Ectodermal cell (in vitro differentiated cells): ENCODE measurements around the gene UBR7.

Experiments
- H3K27ac ChIP-seq: 2 replicates; pipeline ENCODE4 v1.7.0; 2013; ENCODE audit warnings: mild to moderate bottlenecking, low read depth, low read length; ENCODE audit not compliant: insufficient read depth, poor library complexity, severe bottlenecking
- H3K27me3 ChIP-seq: 2 replicates; pipeline ENCODE4 v1.7.0; 2013; ENCODE audit warnings: mild to moderate bottlenecking, low read length; ENCODE audit not compliant: insufficient read depth, control insufficient read depth, poor library complexity, severe bottlenecking
- H3K36me3 ChIP-seq: one replicate; pipeline ENCODE4 v1.7.0; 2013; ENCODE audit warnings: low read length; ENCODE audit not compliant: control insufficient read depth, insufficient read depth
- H3K4me1 ChIP-seq: one replicate; pipeline ENCODE4 v1.7.0; 2013; ENCODE audit warnings: low read length; ENCODE audit not compliant: control insufficient read depth, insufficient read depth
- H3K4me3 ChIP-seq: 2 replicates; pipeline ENCODE4 v1.7.0; 2013; ENCODE audit warnings: low read depth, low read length, control low read depth; ENCODE audit not compliant: insufficient read depth
- H3K9me3 ChIP-seq: 2 replicates; pipeline ENCODE4 v1.7.0; 2013; ENCODE audit warnings: mild to moderate bottlenecking, low read length, moderate library complexity; ENCODE audit not compliant: control insufficient read depth
- whole genome bisulfite sequencing, 2 experiments: methylation state at CpG; one replicate each; pipeline ENCODE4 v1.1.7; 2013; ENCODE audit warnings: missing lambda C conversion rate in 2 of 2; 5-methylcytosine and 5-hydroxymethylcytosine counted together

The UBR7 gene

DNA sequence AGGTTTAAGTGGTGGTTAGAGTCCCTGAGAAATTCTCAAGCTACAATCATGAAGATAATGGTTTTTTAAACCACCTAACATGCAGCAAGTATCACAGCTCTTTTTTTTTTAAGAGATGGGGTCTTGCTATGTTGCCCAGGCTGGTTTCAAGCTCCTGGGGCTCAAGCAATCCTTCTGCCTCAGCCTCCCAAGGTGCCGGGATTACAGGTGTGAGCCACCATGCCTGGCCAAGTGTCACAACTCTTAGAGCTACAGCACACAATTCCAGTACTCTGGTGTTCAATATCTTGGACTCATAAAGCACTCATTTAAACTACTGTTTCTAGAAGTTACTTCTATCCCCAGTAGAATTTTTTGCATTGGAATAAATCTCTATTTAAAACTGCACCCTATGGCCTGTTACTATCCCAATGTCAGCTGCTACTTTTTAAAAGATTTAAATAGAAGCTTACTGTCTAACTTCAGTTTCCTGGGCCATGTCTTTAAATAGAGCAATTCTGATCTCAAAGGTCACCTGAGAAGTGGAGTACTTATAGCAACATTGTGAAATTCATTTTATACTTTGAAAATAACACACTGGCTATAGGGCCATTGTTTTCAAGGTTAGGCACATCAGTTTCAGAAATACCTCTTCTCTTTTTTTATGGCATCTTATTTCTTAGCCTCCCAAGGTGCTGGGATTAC is 11.6 kb upstream of the UBR7 start:
- no peaks in the 10 kb centered on the region for H3K9me3 ChIP-seq
- no peaks in the 10 kb centered on the region for H3K27me3 ChIP-seq
- 88 to 93% methylated on average over 1 of the region's 1 CpG for WGBS, 2 experiments
- H3K4me1 ChIP-seq: no peaks in the 10 kb centered on the region
- H3K4me3 ChIP-seq: no peak overlapping the region
- no peaks in the 10 kb centered on the region for H3K36me3 ChIP-seq
- no peak overlapping the region for H3K27ac ChIP-seq

DNA sequence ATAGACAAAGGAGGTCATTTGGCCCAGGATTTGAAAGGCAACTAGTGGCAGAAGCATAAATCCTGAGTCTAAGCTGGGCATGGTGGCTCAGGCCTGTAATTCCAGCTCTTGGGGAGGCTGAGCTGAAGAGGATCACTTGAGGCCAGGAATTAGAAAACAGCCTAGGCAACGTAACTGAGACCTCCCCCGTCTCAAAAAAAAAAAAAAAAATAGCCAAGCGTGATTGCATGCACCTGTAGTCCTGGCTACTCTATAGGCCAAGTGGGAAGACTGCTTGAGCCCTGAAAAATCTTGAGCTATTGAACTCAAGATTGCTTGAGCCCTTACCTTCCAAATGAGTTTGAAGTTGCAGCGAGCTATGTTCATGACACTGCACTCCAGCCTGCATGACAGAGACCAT is 8.0 kb upstream of the UBR7 start:
- Histone ChIP-seq H3K4me1 (no peaks in the 10 kb centered on the region), H3K36me3 (no peaks in the 10 kb centered on the region), H3K27me3 (no peaks in the 10 kb centered on the region), H3K9me3 (no peaks in the 10 kb centered on the region), H3K4me3 (no peak overlapping the region), H3K27ac (no peak overlapping the region)
- 86 to 88% methylated on average over 4 of the region's 4 CpGs for WGBS, 2 experiments

- Histone ChIP-seq H3K27ac (no peak overlapping the region), H3K27me3 (no peaks in the 10 kb centered on the region), H3K9me3 (no peaks in the 10 kb centered on the region), H3K36me3 (no peaks in the 10 kb centered on the region), H3K4me3 (no peak overlapping the region), H3K4me1 (no peaks in the 10 kb centered on the region)
- WGBS, 2 experiments: 93 to 97% methylated on average over 5 of the region's 5 CpGs
These were observed 6.5 kb upstream of the UBR7 start for GRCh38 chr14:93200553-93200952.

DNA sequence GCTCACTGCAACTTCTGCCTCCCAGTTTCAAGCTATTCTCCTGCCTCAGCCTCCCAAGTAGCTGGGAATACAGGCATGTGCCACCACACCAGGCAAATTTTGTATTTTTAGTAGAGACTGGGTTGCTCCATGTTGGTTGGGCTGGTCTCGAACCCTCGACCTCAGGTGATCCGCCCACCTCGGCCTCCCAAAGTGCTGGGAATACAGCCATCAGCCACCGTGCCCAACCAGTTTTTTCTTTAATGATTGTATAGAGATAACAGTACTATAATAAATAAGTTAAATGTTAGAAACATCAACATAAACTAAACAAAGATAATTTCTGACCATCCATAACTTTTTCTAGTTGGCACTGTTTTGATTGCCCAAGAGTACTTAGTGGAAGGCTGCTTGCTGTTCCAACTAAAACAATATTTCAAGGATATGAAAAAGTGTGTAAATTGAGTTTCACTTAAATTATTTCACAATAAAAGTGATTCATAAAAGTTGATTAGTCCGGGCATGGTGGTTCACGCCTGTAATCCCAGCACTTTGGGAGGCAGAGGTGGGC is 5.8 kb upstream of the UBR7 start:
- Histone ChIP-seq H3K36me3 (no peaks in the 10 kb centered on the region), H3K4me3 (no peak overlapping the region), H3K27me3 (no peaks in the 10 kb centered on the region), H3K4me1 (peaks cover 4% of the 10 kb centered on the region), H3K9me3 (no peaks in the 10 kb centered on the region), H3K27ac (no peak overlapping the region)
- 90 to 97% methylated on average over 6 of the region's 7 CpGs for WGBS, 2 experiments

- Histone ChIP-seq H3K4me3 (peak overlapping the region; percentile 86), H3K27ac (peak overlapping the region; percentile 68)
These were observed 632 bp downstream of the UBR7 start for GRCh38 chr14:93207468-93208308.

GRCh38 chr14:93212432-93212831 is 5.4 kb downstream of the UBR7 start:
- WGBS, 2 experiments: 88 to 89% methylated on average over 3 of the region's 3 CpGs
- no peaks in the 10 kb centered on the region for H3K9me3 ChIP-seq
- peaks cover 31% of the 10 kb centered on the region for H3K36me3 ChIP-seq
- H3K4me3 ChIP-seq: no peak overlapping the region
- no peaks in the 10 kb centered on the region for H3K27me3 ChIP-seq
- no peak overlapping the region for H3K27ac ChIP-seq
- H3K4me1 ChIP-seq: peaks cover 11% of the 10 kb centered on the region

More at GRCh38 chr14:93207468-93208308, 632 bp downstream of the UBR7 start:
- Histone ChIP-seq H3K9me3 (no peaks in the 10 kb centered on the region), H3K4me1 (peaks cover 15% of the 10 kb centered on the region), H3K27me3 (no peaks in the 10 kb centered on the region), H3K36me3 (peaks cover 6% of the 10 kb centered on the region)
- 0 to 1% methylated on average over 21 to 23 of the region's 23 CpGs for WGBS, 2 experiments

DNA sequence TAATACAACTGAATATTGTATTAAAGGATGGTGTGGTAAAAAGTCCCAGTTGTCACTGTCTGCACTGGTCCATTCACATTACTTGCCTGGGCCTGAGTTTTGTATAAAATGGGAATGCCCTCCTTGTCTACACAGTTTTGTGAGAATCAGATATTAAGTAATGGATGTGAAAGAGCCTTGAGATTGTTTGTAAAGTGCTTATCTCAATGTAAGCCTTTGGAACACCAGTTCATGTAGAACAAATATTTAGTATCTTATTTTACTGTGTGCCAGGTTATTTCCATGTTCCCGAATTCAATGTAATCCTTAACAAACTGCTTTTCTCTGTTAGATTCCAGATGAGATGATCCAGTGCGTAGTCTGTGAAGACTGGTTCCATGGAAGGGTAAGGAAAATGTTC is 7.5 kb downstream of the UBR7 start:
- 96 to 100% methylated on average over 2 of the region's 2 CpGs for WGBS, 2 experiments
- Histone ChIP-seq H3K27ac (no peak overlapping the region), H3K4me1 (no peaks in the 10 kb centered on the region), H3K4me3 (no peak overlapping the region), H3K9me3 (no peaks in the 10 kb centered on the region), H3K36me3 (peaks cover 31% of the 10 kb centered on the region), H3K27me3 (no peaks in the 10 kb centered on the region)

DNA sequence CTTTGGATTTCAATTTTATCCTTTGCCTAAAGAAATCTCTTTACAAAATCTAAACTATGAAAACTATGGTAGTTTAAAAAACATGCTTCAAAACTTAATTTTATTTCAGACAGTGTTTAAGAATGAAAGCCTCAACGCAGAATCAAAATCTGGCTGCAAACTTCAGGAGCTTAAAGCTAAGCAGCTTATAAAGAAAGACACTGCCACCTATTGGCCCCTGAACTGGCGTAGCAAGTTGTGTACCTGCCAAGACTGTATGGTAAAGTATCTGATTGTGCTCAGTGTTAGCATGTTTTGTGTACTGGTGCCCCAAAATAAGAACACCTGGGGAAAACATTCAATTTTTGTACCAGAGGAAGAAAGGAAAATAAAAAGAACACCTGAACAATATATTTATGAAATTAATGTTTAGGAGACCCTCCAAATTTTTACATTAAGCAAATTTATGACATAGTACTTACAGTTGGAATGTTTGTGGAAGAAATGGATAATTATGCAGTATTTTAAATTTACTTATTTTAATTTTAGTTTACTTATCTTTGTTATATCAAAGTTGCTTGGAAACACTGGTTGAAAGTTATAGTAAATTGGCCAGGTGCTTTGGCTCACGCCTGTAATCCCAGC is 12.2 kb downstream of the UBR7 start:
- WGBS, 2 experiments: 86 to 88% methylated on average over 3 of the region's 3 CpGs
- Histone ChIP-seq H3K4me1 (no peaks in the 10 kb centered on the region), H3K4me3 (no peak overlapping the region), H3K27me3 (no peaks in the 10 kb centered on the region), H3K27ac (no peak overlapping the region), H3K9me3 (no peaks in the 10 kb centered on the region), H3K36me3 (peaks cover 30% of the 10 kb centered on the region)

- H3K36me3 ChIP-seq: peaks cover 18% of the 10 kb centered on the region
- H3K4me1 ChIP-seq: no peaks in the 10 kb centered on the region
These were observed 13.5 kb downstream of the UBR7 start for GRCh38 chr14:93220509-93220908.

GRCh38 chr14:93223565-93223964 is 16.5 kb downstream of the UBR7 start:
- H3K27me3 ChIP-seq: no peaks in the 10 kb centered on the region
- H3K9me3 ChIP-seq: no peaks in the 10 kb centered on the region
- no peaks in the 10 kb centered on the region for H3K4me1 ChIP-seq
- no peak overlapping the region for H3K4me3 ChIP-seq
- 94 to 97% methylated on average over 27 of the region's 27 CpGs for WGBS, 2 experiments
- H3K36me3 ChIP-seq: peaks cover 23% of the 10 kb centered on the region
- no peak overlapping the region for H3K27ac ChIP-seq

More at GRCh38 chr14:93220509-93220908, 13.5 kb downstream of the UBR7 start:
- H3K27me3 ChIP-seq: no peaks in the 10 kb centered on the region
- no peak overlapping the region for H3K4me3 ChIP-seq
- no peaks in the 10 kb centered on the region for H3K9me3 ChIP-seq
- no peak overlapping the region for H3K27ac ChIP-seq
